Dermis blood vessel endothelial cell (primary cell): ENCODE data around the gene AKT1S1. TPM values are rescaled to one million over a fixed set of nuclear protein-coding genes. Genes with fewer than 3 reads are reported as not detected.
A peak's percentile ranks its signal among the peaks of the same experiment; 100 is the strongest.

Experiments
- DNase-seq: peaks from one replicate; pipeline ENCODE4 v3.0.0; 2010
- total RNA-seq: library from RNA; depleted of rRNA; stranded (reverse); fragments of >200 nt; gene quantifications from 2 replicates; pipeline ENCODE4 v1.2.3, GENCODE V29; 2014

Gene AKT1S1
- total RNA-seq, 1 donor from 2014 or later = 9.9 TPM

- no peak for DNase-seq
These were observed 30.7 kb upstream of the AKT1S1 start for GRCh38 chr19:49907745-49908446.

- DNase-seq = no peak
These were observed 29.9 kb upstream of the AKT1S1 start for GRCh38 chr19:49906879-49907564.

DNA sequence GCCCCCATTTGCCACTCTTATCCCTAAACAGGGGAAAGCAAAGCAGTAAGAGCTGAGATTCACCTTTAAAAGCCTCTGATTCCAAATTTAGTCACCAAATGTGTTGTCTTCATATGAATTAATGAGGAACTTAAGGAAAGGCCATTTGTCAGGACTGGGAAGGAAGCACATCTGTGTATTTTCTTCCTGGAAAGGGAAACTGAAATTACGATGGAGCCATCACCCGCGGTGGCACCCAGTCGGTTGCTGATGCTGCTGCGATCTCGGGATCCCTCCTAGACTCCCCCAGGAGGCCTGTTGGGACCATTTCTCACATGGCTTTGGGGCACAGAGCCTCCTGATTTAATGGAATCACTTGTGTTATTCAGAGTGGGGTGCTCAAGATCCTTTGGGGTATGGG, 27.0 kb upstream of the AKT1S1 start:
- no peak for DNase-seq

DNA sequence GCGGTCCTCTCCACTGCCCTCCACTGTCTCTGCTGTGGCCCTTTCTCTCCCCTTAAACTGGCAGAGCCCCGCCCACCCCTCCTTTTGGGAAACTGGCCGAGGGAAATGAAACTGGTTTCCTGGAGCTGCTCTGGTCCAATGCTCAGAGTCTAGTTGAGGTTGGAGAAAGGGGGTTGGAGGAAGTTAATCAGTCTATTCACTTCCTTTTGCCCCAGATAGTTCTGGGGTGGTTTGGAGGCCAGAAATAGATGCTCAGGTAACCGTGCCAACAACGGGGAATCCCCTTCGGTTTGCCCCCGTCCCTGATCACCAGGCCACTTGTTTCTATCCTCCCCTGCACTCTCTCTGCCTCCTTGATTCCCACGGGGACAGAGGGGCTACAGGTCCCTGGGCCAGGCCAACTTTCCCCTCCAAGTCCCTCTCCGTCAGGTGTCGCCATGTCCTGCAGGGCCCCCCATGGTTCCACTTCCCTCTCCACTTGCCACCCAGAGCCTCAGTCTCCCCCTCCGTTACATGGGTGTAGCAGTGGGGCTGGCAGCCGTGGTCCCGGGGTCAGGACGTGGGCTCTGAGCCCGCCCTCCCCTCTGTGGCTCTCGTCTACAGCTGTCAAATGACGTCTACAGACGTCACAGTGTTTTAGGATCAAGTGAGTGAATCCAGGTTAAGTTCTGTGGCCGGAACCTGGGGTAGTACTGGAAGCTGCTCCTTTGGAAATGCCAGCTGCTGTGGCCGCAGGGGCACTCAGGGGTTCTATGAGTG, 19.9 kb upstream of the AKT1S1 start, which contains the start of gene IL4I1:
Gene IL4I1, minus strand, starts transcription at position 25 of the 759 bp plus-strand sequence. CDS start 727 bp downstream, outside the sequence.
- DNase-seq = peak; percentile 77

GRCh38 chr19:49895566-49896297, 18.6 kb upstream of the AKT1S1 start:
- no peak for DNase-seq

DNA sequence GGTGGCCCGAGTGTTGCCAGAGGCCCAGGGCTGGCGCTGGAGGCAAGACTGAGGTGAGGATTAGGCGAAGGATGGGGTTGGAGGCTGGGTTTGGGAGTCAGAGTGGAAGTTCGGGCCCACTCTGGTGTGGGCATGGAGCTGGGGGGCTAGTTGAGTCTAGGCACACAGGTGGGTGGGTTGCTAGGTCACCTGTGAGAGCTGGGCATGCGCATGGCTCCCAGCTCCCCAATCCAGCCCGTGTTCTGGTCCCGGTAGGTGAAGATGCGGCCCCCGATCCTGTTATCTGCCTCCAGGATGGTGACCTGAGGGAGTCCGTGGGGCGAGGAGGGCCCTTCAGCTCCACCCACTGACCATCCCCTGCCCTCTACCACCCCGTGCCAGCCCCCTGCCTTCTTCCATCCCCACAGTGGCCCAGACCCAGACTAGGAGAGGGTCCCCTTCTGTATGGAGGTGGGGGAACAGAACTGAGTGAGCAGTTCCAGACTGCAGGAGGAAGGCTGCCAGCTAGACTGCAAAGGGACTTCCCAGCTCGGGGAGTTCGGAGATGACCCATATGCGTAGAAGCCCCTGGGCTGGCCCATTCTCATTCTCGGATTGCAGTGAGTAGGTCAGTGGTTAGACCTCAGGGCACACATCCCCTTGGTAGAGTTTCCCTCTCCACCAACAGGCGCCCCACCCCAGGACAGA, 17.9 kb upstream of the AKT1S1 start:
- DNase-seq = no peak

- DNase-seq = no peak
These were observed 17.0 kb upstream of the AKT1S1 start for GRCh38 chr19:49894011-49894664.

GRCh38 chr19:49892716-49893115, 15.6 kb upstream of the AKT1S1 start:
- no peak for DNase-seq

DNA sequence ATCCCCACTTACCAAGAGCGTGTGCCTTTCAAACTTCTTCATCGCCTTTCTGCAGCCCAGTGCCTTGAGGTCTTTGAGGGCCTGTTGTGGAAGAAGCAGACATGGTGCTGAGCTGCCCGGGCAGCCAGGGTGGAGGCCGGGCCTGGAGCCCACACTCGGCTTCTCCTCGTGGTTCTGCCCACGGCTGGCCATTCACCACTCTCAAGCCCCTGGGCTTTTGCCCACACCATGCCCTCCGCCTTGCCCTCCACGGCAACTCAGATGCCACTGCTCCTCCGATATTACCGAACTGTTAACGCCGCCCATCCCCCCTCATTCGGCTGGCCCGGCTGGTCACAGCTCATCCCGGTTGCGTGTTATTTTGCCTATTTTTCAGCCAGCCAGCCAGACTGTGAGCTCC, 14.2 kb upstream of the AKT1S1 start:
- DNase-seq = no peak

DNA sequence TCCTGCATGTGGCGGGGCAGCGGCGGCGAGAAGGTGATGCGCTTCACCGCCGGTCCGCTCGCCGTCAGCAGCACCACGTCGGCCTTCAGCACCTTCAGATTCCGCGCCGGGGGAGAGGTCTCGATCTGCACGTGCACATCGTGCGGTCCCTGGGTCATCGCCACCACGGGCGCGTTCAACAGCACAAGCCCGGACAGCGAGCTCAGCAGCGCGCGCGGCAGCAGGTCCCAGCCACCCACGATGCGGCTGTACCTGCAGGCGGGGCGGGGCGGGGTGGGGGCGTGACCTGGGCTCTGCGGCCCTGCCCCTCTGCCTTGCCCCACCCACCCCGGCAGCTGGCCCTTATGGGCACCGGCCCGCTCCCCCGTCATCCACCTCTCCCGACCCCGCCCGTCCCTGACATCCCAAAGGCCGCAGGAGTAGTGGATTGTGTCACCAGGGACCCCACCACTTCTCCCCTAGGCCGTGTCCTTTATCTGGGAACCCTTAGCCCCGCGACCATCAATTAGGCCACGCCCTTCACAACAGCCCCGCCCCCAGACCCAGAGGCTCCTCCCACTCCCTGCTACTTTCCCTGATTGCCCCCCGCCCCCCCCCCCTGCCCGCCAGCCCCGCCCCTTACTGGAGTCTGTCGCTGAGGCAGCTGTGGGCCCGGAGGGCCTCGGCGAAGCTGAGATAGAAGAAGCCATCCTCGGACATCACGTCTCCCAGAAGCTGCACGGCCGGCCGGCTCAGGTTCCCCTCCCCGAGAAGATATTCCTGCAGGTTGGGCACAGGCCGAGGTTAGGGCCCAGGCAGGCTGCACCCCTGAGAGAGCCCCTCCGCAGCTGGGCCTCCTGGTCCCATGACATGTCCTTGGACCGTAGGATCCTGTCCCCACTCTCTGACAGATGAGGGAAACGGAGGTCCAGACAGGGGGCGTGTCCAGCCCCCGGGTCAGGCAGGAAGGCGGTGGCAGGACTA, 13.5 kb upstream of the AKT1S1 start:
- DNase-seq = no peak

DNA sequence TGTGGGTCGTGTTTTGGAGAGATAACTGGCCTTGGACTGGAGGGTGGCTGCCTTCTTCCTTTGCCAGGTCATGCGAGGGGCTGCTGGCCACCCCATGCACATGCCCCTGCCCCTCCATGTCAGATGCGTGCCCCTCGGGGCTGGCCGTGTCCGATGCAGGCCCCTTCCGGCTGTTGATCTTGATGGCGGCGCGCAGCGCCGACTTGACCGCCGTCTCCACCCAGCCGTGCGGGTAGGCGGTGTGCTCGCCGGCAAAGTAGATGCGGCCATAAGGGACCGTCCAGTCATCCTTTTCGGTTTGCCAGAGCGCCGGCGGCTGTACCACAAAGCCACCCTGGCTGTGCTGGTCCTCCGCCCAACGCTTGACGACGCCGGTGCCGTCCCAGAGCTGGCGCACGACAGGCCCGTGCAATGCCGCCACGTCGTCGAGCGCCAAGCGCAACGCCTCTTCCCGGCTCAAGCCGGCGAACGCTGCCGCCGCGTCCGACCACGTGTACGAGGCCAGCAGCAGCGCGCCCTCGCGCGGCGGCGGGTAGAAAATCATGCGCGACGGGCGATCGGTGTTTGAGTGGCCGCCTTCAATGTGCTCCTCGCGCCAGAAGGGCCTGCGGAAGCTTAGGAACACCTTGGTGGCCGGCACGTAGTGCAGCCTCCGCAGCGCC, 12.7 kb upstream of the AKT1S1 start:
- peak; percentile 90 for DNase-seq

- DNase-seq = no peak
These were observed 12.0 kb upstream of the AKT1S1 start for GRCh38 chr19:49889038-49889686.

- DNase-seq = no peak
These were observed 11.3 kb upstream of the AKT1S1 start for GRCh38 chr19:49888510-49888824.

- no peak for DNase-seq
These were observed 10.7 kb upstream of the AKT1S1 start for GRCh38 chr19:49887665-49888509.

- DNase-seq = peak; percentile 25
These were observed 10.0 kb upstream of the AKT1S1 start for GRCh38 chr19:49887037-49887664.

DNA sequence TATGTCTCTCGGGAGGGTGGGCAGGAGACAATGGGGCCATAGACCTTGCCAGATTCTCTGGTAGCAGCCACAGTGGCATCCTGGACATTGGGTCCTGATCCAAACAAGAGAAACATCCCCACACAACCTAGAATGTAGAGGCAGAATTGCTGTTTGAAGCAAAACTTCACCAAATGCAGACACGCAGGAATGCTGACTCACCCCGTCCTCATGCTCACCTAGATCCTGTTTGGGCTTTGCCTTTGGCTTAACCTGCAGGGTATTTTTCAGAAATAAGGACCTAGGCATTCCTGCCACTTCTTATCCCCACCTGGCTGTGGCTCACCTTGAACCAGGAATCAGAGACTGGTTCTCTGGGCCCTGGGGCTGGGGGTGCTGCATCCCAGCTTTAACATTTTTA, 7.6 kb upstream of the AKT1S1 start:
- DNase-seq = no peak

DNA sequence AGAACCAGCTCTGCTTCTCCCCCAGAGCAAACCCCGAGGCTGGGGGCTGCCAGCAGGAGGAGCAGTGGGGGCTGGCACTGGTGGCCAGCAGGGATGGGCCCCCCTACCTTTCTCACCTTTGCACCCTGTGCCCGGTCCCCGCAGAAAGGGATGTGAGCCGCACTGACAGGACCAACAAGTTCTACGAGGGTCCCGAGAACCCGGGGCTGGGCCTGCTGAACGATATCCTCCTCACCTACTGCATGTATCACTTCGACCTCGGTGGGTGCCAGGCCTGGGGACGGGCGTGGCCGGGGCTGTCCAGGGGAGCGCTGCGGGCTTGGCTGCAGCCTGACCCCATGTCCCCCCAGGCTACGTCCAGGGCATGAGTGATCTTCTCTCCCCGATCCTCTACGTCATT, 7.0 kb upstream of the AKT1S1 start:
- no peak for DNase-seq

- no peak for DNase-seq
These were observed 5.9 kb upstream of the AKT1S1 start for GRCh38 chr19:49883094-49883493.
